GM19239 (cell line): ENCODE results near the gene TRIM33.

Experiments
- DNase-seq: peaks from one replicate; pipeline ENCODE4 v3.0.0; 2011; ENCODE audit warnings: low spot score; ENCODE audit not compliant: insufficient read length
- FAIRE-seq: peaks from 2 replicates; lab custom pipeline; 2011; peaks lifted over from hg19 to GRCh38; lab: Jason Lieb, UNC

TRIM33 gene

DNA sequence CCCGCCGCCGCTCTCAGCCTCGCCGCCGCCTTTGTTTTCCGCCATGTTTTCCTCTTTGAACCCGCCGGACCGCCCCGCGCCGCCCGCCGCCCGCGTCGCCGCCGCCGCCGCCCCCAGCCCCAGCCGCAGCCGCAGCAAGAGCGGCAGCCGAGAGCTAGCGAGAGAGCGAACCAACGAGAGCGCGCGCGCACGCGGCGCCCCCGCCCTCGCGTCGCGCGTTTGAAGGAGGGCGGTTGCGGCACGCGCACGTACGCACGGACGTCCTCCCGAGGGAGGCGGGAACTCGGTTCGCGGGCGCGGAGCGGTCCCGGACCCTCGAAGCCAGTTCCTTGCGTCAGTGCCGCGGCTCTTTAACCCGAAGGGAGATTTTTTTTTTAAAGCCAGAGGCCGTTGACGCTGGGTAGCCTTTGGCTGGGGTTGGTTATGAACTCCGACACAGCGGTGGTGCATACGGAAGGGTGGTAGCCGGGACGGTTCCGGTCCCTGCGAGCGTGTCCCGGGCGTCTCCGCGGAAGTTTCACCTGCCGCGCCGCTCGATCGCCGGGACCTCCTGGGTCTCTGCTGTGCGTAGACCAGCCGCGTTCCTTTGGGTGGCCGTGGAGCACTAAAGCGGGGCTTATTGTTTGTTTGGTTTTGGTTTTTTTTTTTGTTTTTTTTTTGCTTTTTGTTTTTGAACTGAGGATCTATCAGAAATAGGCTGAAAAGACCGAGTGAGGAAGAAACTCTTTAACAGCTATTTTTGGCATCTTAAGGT, at the start of gene TRIM33:
TSS of gene TRIM33 (minus strand) at position 172 of the 754 bp plus-strand sequence. CDS start at position 45, 127 bp downstream.
- DNase-seq (peak; percentile 87), FAIRE-seq (peak; percentile 80)

DNA sequence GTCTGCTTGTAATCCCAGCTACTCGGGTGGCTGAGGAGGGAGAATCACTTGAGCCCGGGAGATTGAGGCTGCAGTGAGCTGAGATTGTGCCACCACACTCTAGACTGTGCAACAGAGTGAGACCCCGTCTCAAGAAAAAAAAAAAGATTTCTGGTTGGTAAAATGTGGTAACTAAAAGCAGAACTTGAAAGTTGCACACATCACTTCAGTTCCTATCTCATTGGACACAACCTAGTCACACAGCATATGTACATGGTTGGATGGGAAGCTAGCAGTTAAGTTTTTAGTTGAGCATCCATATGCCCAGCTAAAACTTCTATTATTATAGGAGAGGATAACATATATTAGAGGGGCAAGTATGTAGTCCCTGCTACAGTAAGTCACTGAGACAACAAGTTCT, 48.4 kb upstream of the TRIM33 start:
- no peak for FAIRE-seq
- no peak for DNase-seq

DNA sequence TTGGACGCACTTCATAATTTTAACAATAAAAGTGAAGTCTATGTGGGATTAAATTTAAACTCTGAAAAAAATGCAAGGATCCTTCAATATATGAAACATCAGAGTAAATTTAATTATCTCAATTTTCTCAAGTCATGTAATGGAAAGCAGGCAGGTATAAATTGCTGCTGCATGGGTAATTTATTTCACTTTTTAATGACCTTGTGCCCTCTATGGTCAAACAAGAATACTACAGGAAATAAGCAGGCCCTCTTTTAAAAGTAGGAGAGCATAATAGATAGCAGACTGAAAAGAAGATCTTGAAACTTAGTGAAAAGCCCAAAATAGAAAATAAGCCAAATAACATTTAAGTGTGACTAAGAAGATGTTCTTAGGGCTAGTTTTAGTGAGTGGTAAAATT, 47.5 kb upstream of the TRIM33 start:
- FAIRE-seq (peak; percentile 54), DNase-seq (no peak)

DNA sequence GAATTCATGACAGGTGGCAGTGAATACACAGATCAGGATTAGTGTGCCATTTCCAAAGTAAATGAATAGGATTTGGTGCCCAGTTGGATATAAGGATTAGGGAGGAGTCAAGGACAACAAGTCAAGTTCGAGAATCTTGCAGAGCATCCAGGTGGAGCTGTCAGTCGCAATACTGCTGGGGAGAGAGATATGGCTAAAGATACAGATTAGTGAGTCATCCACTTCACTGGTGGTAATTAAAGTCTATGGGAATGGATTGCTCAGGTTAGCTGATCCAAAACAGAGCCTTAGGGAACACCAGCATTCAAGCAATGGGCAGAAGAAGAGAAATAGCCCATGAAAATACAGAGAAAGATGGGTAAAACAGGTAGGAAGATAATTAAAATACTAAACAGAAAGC, 43.6 kb upstream of the TRIM33 start:
- FAIRE-seq: no peak
- no peak for DNase-seq

DNA sequence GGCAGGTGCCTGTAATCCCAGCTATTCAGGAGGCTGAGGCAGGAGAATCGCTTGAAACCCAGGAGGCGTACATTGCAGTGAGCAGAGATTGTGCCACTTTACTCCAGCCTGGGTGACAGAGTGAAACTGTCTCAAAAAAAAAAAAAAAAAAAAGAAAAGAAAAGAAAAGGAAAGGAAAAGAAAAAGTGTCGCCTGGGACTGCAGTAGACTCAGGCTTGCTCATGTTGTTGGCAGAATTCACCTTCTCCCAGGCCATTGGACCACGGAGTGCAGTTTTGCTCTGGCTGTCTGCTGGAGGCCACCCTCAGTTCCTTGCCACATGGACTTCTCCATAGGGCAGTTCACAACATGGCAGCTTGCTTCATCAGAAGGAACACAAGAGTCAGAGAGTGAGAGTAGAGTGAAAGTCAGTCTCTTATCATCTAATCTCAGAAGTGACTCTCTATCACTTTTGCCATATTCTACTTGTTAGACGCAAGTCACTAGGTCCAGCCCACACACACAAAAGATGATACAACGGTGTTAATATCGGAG, 41.2 kb upstream of the TRIM33 start:
- DNase-seq: no peak
- FAIRE-seq: no peak

DNA sequence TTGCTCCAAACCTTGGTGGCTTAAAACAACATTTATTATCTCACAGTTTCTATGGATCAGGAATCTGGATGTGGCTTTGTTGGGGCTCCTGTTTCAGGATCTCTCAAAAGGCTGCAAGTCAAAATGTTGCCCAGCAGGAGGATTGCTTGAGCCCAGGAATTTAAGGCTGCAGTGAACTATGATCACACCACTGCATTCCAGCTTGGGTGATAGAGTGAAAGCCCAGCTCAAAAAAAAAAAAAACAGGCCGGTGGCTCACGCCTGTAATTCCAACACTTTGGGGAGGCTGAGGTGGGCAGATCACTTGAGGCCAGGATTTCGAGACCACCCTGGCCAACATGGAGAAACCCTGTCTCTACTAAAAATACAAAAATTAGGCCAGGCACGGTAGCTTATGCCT, 40.4 kb upstream of the TRIM33 start:
- FAIRE-seq: no peak
- DNase-seq: no peak

DNA sequence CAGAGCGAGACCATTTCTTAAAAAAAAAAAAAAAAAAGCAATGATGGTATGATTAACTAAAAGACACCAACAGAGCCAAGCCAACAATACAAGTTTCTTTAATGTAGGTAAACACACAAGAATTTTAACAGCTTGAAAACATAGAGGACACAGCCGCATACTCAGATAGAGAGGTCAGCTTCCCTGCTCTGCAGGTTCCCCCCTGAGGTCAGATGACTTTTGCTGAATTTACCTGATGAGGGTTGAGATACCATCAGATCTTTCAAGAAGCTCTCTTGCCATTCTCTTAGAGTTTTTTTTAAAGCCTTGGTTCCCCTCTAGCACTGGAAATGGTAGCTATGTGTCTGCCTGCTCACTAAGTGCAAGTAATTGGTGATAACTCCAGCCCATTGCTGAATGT, 39.3 kb upstream of the TRIM33 start:
- DNase-seq (no peak), FAIRE-seq (no peak)

DNA sequence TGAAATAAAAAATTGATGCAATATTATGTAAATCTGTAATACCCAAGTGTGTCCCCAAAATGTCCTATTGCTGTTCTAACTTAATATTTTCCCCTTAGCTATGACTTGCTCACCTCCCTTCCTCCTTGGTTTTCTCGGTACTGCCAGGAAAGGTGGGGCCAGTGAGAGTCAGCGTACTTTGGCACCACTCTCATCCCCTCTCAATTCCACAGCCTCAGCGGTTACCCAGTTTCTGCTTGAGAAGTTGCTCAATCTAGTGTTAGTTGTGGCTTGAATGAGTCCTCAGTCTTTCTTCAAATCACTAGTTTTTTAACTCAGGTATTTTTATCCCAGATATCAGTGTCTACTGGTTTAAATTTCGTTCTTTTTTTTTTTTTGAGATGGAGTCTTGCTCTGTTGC, 38.1 kb upstream of the TRIM33 start:
- FAIRE-seq (no peak), DNase-seq (no peak)

DNA sequence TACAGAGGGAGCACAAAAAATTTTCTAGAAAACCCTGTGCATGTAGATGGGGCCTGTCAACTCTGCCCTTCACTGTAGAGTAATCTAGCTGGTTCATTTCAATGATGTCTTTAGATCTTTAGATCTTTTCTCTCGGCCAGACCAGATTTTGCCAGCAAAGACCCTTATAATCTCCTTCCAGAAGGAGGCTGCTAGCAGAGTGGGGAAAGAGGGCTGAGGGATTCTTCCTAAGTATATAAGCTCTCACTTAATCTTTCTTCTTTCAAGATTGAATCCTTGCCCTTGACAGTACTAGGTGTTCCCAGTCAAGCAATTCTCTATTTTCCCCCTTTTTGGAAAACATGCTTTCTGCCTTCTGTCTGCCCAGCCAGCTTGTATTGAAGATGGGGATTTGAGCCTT, 36.1 kb upstream of the TRIM33 start:
- no peak for DNase-seq
- no peak for FAIRE-seq

DNA sequence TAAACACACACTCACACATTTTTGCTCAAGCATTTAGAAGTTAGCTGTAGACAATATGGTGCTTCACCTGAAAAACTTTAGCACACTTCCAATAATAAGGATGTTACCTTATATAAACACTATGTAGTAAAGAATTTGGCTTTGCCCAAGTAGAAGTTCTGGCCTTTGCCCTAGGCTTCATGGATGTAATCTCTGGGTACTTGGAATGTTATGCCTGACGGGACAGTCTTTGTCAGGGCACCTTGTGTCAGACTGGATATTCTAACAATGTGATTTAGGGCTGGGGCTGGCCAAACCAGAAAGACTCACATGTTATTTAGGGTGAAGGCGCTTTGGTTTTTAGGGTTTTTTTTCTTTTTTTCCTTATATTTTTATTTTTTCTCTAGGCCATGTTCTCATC, 34.8 kb upstream of the TRIM33 start:
- DNase-seq: no peak
- FAIRE-seq: no peak

DNA sequence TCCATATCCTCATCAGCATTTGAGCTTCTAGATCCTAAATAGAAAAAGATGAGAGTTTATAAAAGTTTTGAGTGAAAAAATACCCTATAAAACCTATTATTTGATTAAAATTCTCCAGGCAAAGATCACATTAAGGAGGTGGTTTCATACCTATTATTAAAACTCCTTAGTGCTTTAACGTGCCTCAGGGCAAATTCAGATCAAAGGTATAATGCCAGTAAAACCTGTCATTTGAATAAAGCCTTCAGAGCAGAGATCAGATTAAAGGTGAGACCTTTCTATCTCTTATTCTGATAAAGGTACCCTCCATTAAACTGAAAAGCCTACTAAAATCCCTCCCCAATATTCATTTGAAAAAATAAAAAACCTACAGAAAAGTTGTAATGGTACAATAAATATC, 34.3 kb upstream of the TRIM33 start:
- FAIRE-seq (no peak), DNase-seq (no peak)

DNA sequence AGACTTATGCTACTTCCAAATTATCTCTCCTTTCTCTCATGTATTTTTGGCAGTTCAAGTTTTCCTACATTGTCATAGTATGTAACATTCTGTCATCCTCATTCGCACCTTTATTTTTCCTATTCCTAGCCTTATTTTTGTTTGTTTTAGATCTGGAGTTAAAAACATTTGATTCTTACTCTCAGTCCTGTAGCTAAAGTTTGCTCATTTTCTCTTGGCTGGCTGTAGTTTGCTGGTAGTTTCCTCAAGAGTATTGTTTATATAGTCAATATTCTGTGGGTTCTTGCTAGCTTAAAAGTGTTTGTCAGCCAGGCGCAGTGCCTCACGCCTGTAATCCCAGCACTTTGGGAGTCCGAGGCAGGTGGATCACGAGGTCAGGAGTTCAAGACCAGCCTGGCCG, 29.8 kb upstream of the TRIM33 start:
- FAIRE-seq (no peak), DNase-seq (no peak)

DNA sequence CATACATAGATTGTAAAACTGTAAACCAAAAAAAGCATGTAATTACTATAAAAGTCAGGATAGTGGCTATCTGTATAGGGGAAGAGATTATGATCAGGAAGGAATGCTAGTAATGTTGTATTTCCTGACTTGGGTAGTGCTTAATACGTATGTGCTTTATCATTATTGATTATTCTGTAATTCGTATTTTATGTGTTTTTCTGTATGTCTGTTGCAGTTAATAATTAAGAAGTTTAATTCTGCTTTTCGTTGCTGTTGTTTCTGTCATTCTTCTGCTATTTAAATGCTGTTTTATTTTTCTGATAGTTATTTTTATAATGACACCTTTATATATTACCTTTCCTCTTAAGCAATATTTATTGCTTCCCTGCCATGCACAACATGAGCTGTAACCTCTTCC, 29.3 kb upstream of the TRIM33 start:
- FAIRE-seq: no peak
- DNase-seq: no peak

DNA sequence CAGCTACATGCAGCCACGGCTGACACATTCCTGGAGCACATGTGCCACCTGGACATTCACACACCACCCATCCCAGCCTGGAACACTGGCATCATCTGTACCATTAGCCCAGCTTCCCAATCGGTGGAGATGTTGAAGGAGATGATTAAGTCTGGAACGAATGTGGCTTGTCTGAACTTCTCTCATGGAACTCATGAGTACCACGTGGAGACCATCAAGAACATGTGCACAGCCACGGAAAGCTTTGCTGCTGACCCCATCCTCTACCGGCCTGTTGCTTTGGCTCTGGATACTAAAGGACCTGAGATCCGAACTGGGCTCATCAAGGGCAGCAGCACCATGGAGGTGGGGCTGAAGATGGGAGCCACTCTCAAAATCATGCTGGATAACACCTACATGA, 25.0 kb upstream of the TRIM33 start:
- FAIRE-seq: no peak
- DNase-seq: no peak

DNA sequence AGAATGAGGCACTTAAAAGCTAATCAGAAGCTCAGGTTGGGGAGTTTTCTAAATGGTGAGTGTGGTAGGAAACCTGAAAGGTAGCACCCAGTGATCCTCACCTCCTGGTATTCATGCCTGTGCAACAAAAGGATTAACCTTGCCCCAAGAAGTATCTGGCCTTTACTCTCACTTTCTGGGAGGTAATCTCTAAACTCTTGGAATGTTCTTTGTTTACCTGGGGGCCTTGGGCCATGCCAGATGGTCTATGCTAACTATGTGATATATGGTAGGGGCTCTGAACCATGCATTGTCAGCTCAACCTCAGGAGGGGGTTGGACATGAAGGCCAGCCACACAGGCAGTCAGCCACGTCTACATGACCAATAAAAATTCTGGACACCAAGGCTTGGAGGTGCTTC, 24.4 kb upstream of the TRIM33 start:
- DNase-seq (no peak), FAIRE-seq (no peak)

DNA sequence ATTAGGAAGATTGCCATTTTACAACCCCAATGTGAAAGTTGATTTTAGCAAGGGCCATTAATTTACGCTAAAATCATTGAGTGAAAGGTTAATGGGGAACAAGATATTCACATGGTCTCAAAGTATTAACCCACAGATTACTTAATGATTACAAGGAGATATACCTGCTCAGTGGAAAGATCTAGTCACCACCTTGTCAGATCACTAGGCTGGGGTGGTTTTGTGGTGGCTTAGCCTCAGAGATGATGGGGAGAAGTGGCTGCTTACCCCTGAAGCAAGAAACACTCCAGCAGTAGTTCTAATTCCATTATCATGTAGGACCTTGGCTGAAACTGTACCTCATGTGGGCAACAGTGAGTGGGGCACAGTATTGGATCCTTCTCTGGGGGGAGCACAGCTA, 20.1 kb upstream of the TRIM33 start:
- DNase-seq: no peak
- FAIRE-seq: no peak

DNA sequence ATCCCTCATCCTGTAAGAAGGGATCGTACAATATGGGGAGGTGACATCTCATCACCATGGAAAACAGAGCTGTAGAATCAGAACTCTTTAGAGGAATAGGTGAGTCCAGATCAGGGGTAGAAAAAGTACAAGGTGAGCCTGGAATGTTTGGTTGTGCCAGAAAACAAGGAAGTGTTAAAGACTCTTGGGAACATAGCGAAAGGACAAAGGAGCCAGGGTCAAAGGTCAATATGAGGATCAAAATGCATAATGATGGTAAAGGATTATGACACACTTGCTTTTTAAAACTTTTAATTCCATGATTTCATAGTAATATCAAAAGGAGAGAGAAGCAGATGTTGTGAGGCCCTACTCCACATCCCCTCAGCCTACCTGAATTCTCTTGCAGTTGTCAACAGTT, 19.2 kb upstream of the TRIM33 start:
- no peak for FAIRE-seq
- no peak for DNase-seq

DNA sequence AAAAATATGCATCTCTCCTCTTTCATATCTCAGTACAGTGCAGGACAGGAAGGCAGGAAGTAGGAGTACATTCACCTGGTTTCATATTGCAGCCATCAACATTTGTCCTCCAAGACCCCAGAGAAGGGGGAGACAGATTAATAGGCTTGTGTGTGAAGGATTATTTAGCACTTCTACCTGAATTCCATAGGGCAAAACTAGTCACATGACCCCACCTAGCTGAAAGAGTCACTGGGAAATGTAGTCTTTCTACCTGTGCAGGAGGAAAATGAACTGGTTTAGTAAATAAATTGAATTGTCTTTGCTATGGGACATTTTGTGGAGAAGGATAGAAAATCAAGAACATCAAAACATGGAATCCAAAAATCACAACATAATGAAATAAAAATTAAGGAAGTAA, 13.9 kb upstream of the TRIM33 start:
- DNase-seq (no peak), FAIRE-seq (no peak)

DNA sequence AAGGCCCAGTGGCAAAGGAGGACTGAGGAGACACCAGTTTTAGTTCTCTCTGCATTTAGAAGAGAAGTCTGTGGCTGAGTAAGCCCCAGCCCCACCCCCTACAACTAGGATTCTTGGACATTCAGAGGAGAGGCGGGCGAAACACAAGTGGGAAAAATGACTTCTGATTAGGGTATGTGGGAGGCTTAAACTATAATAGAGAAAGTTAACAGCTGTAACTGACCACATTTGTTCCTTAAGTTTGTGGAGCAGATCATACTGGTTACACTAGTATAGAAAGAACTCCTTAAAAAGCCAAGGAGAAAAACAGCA, 11.2 kb upstream of the TRIM33 start:
- DNase-seq (no peak), FAIRE-seq (no peak)

DNA sequence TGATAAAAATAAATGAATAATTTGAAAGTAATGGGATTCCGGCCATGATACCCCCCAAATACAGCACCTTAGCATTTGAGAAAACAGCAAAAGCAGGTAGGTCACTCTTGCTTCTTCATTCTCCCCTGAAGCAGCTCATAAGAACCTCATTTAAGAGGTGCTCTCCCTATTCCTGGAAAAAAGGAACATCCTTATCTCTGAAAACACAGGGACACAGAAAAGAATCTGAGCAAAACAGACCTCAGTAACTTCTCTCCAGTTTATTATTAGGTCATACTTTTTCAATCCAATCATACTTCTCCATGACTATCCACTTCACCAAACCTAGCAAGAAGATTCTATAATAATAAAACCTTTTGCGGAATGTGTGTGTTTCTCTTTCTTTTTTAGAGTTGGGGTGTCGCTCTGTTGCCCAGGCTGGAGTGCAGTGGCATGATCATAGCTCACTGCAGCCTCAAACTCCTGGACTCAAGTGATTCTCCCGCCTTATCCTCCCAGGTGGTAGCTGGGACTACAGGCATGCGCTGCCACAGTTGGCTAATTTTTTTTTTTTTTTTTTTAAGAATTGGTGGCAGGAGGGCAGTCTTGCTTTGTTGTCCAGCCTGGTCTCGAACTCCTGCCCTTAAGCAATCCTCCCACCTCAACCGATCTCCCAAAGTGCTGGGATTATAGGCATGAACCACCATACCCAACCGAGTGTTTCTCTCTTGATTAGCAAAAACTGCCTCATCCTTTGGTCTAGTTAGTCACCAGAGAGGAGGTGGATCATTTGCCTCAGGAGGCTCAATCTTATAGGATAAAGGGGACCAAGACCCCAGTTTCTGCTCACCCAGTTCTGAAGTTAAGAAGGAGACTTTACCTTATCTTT, 10.6 kb upstream of the TRIM33 start:
- FAIRE-seq (no peak), DNase-seq (no peak)

DNA sequence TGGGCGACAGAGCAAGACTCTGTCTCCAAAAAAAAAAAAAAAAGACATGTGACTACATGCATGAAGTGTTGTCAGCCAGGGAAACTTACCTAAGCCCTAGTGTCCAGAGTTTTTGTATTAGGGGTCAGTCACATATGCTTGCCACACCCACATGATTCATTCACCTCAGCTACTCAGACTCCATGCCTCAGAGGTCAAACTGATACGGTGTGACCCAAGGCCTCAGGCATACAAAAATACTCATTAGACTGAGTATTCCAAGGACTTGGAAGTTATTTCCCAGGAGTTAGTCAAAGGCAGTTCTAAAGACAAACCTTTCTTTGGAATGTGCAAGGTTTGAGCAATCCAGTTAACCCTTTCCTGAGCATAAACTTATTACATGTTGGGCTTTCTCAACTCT, 6.3 kb upstream of the TRIM33 start:
- FAIRE-seq: no peak

More for the DNA sequence above, 6.3 kb upstream of the TRIM33 start:
- DNase-seq: no peak
